Measurements from ENCODE around the gene AMACR. TPM values are rescaled to one million over a fixed set of nuclear protein-coding genes. Genes with fewer than 3 reads are reported as not detected.

Gene AMACR
- total and polyA plus RNA-seq, 2 of the 13 experiments (the other 11 are each of a cell fraction or from before 2014, with no cell fraction given): 8.9 to 19.7 TPM

DNA sequence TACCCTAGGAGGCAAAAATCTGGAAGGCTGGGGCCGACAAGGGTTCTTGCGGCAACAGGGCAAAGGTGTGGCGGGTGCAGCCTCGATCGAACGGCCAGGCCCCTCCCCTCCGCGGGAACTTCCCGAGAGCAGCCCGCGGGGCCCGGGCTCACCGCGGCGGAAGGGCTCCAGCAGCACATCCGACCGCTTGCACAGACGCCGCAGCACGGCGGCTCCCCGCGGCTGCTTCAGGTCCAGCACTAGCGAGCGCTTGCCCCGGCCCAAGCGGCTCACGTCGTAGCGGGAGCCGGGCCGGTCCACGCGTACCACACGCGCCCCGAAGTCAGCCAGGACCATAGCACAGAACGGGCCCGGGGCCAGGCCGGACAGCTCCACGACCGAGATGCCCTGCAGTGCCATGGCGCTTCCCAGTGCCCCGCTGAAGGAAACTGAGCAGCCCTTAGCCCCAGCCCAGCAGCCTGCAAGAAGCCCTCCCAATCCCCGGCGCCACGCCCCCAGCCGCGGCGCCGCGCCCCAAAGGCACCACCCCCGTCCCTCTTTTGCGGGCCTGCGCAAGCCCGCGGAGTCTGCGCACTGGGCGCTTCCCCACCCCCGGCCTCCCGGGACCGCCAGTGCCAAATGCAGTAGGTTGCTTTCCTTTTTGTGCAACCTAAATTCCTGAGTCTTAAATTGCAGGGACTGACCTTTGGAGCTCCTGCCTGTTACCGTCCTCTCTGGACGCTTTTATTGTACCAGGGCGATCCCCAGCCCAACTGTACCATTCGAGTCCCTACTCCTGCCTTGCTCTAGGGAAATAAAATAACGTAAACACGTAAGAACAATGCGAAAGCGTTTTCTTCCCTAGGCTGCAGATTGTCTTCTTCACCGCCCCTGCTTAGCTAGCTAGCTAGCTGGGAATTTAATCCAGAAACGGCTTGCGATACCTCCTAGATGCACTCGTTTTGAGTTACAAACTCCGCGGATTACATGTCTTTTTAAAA is at the start of gene AMACR (continued):
- TF ChIP-seq, protein P1, sequence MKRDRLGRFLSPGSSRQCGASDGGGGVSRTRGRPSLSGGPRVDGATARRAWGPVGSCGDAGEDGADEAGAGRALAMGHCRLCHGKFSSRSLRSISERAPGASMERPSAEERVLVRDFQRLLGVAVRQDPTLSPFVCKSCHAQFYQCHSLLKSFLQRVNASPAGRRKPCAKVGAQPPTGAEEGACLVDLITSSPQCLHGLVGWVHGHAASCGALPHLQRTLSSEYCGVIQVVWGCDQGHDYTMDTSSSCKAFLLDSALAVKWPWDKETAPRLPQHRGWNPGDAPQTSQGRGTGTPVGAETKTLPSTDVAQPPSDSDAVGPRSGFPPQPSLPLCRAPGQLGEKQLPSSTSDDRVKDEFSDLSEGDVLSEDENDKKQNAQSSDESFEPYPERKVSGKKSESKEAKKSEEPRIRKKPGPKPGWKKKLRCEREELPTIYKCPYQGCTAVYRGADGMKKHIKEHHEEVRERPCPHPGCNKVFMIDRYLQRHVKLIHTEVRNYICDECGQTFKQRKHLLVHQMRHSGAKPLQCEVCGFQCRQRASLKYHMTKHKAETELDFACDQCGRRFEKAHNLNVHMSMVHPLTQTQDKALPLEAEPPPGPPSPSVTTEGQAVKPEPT (CRISPR knock-in tag; IDR thresholded peaks at IDR 0.05; ENCODE audit: low read depth): 0 out of 2 replicates have a peak, but pooled peaks have one; percentile 34
- TF ChIP-seq MZF1 (CRISPR knock-in tag; IDR thresholded peaks at IDR 0.05; ENCODE audit: borderline replicate concordance) (no peak), TEAD3 (CRISPR knock-in tag; optimal IDR thresholded peaks at IDR 0.05; ENCODE audit: borderline replicate concordance) (peak; percentile 93), ZNF660 (CRISPR knock-in tag; IDR thresholded peaks at IDR 0.05; ENCODE audit: borderline replicate concordance, low read depth) (no peak), HNRNPH1 (optimal IDR thresholded peaks at IDR 0.05; ENCODE audit: low read depth, low read length) (peak; percentile 30), XBP1 (CRISPR knock-in tag; IDR thresholded peaks at IDR 0.05) (no peak), ZNF543 (CRISPR knock-in tag; IDR thresholded peaks at IDR 0.05) (0 out of 2 replicates have a peak, but pooled peaks have one; percentile 49), GATA4 (IDR thresholded peaks at IDR 0.05; ENCODE audit: borderline replicate concordance, low read depth) (no peak; the same call in none of the 2 replicates), SETDB1 (CRISPR knock-in tag; IDR thresholded peaks at IDR 0.05; ENCODE audit: borderline replicate concordance) (no peak), ZBTB8A (CRISPR knock-in tag; IDR thresholded peaks at IDR 0.05; ENCODE audit: borderline replicate concordance, low read depth) (no peak), ZBTB7B (CRISPR knock-in tag; IDR thresholded peaks at IDR 0.05) (peak; percentile 82), SMAD1 (CRISPR knock-in tag; IDR thresholded peaks at IDR 0.05; ENCODE audit: borderline replicate concordance, low read depth) (no peak)
- TF ChIP-seq, protein P2, sequence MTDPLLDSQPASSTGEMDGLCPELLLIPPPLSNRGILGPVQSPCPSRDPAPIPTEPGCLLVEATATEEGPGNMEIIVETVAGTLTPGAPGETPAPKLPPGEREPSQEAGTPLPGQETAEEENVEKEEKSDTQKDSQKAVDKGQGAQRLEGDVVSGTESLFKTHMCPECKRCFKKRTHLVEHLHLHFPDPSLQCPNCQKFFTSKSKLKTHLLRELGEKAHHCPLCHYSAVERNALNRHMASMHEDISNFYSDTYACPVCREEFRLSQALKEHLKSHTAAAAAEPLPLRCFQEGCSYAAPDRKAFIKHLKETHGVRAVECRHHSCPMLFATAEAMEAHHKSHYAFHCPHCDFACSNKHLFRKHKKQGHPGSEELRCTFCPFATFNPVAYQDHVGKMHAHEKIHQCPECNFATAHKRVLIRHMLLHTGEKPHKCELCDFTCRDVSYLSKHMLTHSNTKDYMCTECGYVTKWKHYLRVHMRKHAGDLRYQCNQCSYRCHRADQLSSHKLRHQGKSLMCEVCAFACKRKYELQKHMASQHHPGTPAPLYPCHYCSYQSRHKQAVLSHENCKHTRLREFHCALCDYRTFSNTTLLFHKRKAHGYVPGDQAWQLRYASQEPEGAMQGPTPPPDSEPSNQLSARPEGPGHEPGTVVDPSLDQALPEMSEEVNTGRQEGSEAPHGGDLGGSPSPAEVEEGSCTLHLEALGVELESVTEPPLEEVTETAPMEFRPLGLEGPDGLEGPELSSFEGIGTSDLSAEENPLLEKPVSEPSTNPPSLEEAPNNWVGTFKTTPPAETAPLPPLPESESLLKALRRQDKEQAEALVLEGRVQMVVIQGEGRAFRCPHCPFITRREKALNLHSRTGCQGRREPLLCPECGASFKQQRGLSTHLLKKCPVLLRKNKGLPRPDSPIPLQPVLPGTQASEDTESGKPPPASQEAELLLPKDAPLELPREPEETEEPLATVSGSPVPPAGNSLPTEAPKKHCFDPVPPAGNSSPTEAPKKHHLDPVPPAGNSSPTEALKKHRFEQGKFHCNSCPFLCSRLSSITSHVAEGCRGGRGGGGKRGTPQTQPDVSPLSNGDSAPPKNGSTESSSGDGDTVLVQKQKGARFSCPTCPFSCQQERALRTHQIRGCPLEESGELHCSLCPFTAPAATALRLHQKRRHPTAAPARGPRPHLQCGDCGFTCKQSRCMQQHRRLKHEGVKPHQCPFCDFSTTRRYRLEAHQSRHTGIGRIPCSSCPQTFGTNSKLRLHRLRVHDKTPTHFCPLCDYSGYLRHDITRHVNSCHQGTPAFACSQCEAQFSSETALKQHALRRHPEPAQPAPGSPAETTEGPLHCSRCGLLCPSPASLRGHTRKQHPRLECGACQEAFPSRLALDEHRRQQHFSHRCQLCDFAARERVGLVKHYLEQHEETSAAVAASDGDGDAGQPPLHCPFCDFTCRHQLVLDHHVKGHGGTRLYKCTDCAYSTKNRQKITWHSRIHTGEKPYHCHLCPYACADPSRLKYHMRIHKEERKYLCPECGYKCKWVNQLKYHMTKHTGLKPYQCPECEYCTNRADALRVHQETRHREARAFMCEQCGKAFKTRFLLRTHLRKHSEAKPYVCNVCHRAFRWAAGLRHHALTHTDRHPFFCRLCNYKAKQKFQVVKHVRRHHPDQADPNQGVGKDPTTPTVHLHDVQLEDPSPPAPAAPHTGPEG (CRISPR knock-in tag; IDR thresholded peaks at IDR 0.05): peak; percentile 60; the same call in 1 of the 2 replicates
- TF ChIP-seq, protein P3, sequence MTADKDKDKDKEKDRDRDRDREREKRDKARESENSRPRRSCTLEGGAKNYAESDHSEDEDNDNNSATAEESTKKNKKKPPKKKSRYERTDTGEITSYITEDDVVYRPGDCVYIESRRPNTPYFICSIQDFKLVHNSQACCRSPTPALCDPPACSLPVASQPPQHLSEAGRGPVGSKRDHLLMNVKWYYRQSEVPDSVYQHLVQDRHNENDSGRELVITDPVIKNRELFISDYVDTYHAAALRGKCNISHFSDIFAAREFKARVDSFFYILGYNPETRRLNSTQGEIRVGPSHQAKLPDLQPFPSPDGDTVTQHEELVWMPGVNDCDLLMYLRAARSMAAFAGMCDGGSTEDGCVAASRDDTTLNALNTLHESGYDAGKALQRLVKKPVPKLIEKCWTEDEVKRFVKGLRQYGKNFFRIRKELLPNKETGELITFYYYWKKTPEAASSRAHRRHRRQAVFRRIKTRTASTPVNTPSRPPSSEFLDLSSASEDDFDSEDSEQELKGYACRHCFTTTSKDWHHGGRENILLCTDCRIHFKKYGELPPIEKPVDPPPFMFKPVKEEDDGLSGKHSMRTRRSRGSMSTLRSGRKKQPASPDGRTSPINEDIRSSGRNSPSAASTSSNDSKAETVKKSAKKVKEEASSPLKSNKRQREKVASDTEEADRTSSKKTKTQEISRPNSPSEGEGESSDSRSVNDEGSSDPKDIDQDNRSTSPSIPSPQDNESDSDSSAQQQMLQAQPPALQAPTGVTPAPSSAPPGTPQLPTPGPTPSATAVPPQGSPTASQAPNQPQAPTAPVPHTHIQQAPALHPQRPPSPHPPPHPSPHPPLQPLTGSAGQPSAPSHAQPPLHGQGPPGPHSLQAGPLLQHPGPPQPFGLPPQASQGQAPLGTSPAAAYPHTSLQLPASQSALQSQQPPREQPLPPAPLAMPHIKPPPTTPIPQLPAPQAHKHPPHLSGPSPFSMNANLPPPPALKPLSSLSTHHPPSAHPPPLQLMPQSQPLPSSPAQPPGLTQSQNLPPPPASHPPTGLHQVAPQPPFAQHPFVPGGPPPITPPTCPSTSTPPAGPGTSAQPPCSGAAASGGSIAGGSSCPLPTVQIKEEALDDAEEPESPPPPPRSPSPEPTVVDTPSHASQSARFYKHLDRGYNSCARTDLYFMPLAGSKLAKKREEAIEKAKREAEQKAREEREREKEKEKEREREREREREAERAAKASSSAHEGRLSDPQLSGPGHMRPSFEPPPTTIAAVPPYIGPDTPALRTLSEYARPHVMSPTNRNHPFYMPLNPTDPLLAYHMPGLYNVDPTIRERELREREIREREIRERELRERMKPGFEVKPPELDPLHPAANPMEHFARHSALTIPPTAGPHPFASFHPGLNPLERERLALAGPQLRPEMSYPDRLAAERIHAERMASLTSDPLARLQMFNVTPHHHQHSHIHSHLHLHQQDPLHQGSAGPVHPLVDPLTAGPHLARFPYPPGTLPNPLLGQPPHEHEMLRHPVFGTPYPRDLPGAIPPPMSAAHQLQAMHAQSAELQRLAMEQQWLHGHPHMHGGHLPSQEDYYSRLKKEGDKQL (CRISPR knock-in tag; IDR thresholded peaks at IDR 0.05; ENCODE audit: low read depth): no peak
